HG02970 (cell line): ENCODE results near the gene MEF2B.
"Not testable (repeated sequence)": the region's sequence is repeated elsewhere in the genome, so short reads cannot be mapped to it uniquely, and the experiment has no call there.

Source experiments
- ATAC-seq: cut with Tn5 transposase; IDR thresholded peaks from one replicate; pipeline ENCODE4 v1.9.1; 2021; ENCODE audit warnings: mild to moderate bottlenecking, moderate library complexity, moderate number of reproducible peaks; ENCODE audit not compliant: unreplicated experiment, low FRiP score

The MEF2B gene

DNA sequence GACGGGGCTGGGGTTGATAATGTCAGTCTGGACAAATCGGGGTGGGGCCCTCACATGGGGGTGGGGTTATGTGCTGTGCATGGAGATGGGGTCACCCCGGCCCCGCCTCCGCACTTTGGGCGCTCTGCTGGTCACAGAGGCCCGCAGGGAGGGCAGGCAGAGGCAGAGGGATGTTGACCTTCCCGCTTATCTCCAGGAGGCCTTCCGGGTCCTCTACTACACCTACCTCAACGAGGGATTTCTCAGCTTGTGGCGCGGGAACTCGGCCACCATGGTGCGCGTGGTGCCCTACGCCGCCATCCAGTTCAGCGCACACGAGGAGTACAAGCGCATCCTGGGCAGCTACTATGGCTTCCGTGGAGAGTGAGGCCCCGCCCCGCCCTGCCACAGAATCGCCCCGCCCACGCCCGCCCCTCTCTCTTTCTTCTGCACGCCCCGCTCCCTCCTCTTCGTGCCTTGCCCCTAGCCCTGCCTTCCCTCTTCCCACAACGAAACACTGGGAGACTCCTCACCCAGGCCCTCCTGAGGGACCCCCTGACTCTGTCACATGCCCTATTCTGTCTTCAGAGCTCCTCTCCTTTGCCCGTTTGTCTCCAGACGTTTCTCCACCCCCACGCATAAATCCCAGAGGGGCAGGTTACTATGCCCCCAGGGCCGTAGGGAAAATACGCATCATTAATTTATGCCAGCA is 64.6 kb downstream of the MEF2B start:
- no peak for ATAC-seq

DNA sequence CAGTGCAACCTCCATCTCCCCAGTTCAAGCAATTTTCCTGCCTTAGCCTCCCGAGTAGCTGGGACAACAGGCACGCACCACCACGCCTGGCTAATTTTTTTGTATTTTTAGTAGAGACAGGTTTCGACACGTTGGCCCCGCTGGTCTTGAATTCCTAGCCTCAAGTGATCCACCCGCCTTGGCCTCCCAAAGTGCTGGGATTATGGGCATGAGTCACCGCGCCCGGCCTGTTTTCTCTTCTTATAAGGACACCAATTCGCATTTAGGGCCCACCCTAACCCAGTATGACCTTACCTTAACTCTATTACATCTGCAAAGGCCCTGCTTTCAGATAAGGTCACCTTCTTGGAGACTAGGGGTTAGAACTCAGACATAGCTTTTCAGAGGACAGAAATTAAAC is 66.9 kb downstream of the MEF2B start:
- no peak for ATAC-seq

DNA sequence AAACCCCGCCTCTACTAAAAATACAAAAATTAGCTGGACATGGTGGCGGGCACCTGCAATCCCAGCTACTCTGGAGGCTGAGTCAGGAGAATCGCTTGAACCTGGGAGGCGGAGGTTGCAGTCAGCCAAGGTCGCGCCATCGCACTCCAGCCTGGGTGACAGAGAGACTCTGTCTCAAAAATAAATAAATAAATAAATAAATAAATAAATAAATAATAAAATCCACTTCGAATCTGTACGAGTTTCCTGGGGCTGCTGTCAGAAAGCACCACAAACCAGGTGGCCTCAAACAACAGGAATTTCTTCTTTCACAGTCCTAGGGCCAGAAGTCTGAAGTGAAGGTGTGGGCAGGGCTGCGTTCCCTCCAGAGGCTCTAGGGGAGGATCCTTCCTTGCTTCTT is 67.5 kb downstream of the MEF2B start:
- ATAC-seq: not testable (repeated sequence)

DNA sequence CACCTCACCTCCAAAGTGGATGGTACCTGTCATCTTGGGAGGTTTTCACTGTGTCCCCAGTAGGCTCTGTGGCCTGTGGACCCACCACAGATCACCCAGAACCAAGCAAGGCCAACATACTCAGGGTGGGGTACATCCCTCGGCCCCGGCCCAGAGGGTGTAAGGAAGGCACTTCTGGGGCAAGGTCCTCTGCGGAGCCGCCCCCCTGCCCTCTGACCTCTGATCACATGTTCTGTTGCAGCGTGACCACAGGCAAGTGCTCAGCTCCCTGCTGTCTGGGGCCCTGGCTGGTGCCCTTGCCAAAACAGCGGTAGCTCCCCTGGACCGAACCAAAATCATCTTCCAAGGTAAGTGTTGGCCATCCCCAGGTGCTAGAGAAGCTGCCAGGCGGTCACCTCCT is 68.5 kb downstream of the MEF2B start:
- ATAC-seq: no peak

DNA sequence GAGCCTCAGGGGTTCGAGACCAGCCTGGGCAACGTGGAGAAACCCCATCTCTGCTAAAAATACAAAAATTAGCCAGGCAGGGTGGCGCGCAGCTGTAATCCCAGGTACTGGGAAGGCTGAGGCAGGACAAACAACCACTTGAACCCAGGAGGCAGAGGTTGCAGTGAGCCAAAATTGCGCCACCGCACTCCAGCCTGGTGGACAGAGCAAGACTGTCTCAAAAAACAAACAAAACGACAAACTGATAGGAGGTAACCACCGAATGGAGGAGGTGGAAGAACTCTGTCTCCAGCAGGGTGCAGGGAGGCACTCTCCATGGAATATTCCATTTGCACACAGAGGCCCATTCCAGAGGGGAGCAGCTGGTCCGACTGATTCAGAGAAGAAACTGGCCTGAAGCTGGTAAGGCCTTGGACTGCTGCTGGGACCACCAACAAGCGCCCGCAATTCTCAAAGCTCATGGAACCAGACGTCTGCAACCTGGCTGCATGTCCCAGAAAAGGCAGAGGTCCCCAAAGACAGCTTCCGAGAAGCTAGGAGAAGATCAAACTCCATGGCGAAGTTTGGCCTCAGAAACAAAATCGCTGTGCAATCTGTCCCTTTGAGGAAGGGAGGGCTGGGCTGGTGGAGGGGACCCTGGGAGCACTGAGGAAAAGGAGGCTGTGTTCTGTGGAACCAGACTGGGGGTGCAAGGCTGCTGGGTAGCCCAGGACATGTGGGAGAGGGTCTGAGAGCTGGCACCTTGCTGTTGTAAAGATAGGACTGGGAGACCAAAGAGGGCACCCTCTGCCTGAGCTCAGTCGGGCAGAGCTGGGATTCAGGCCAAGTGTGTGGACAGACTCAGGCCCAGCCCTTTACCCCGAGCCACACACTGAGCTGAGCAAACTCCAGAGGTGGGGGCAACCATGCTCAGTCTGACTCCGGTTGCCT is 71.1 kb downstream of the MEF2B start:
- no peak for ATAC-seq

DNA sequence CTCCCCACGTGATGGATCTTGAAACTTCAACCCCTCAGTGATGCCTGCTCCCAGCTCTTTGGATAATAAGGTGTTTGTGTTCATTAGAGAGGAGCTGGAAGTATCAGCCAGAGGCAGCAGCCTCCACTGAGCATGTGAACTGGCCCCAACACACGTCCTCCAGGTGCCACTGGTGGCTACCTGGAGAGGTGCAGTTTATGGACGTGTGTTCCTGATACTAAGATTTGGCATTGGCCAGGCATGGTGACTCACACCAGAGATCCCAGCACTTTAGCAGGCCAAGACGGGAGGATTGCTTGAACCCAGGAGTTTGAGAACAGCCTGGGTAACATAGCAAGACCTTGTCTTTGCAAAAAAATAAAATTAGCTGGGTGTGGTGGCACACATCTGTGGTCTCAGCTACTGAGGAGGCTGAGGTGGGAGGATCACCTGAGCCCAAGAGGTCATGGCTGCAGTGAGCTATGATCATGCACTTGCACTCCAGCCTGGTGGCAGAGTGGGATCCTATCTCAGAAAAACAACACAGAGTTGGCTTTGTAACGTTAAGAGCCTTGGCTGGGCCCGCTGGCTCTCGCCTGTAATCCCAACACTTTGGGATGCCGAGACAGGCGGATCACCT is 71.9 kb downstream of the MEF2B start:
- no peak for ATAC-seq

DNA sequence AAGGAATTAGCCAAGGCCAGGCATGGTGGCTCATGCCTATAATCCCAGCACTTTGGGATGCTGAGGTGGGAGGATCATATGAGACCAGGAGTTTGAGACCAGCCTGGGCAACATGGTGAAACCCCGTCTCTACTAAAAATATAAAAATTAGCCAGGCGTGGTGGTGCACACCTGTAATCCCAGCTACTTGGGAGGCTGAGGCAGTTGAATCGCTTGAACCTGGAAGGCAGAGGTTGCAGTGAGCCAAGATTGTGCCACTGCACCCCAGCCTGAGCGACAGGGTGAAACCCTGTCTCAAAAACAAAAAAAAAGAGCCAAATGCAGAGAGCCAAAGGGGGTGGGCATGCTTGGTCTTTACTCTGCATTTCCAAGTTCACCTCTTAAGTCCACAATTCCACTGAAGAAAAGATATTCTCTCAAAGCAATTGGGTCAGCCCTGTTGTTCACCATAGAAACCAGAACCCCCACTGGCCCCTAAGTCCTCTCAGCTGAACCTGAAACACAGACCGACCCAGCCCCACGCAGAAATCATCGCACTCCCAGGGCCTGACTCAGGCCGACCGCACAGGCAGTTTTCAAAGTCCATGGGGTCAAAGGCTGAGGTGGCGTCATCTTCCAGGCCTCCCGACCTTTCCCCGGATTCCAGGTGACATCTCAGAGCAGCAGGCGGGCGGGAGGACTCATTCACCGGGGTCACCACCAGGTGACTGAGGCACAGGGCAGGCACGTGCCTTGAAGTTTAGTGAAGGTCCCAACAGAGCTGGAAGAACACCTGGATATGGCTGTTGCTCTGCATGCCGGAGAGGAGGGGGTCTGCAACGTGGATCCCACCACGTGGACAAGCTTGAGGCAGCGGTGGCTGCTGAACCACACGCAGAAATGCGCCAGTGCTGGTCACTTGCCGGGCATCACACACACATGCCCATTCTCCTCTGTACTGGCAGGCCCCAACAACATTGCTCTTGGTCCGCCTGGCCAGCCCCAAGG is 73.1 kb downstream of the MEF2B start:
- no peak for ATAC-seq

DNA sequence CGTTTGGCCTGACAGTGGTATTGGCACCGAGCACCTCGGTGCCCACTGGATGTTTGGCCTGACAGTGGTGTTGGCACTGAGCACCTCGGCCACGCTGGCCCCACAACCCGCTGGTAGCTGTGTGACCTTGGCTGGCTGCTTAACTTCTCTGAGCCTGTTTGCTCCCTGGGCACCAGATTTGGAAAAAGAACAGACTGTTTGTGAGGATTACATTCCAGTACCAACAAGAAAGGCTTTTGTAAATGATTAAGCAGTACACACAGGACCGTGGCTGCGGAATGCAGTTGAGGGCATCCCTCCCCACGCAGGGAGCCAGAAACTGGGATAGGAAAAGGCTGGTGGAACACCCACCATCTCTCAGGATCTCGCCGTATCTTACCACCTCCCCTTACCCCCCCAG is 74.4 kb downstream of the MEF2B start:
- no peak for ATAC-seq
